GM18867 (cell line): Measurements from ENCODE around the gene EPS8.

ENCODE experiments used
- ATAC-seq: cut with Tn5 transposase; IDR thresholded peaks from one replicate; pipeline ENCODE4 v1.9.1; 2021; ENCODE audit warnings: mild to moderate bottlenecking, moderate library complexity; ENCODE audit not compliant: unreplicated experiment

Gene EPS8

GRCh38 chr12:15608406-15608805, 180.8 kb downstream of the EPS8 start:
- no peak for ATAC-seq

GRCh38 chr12:15605881-15606590, 183.2 kb downstream of the EPS8 start:
- no peak for ATAC-seq

- no peak for ATAC-seq
Observed at GRCh38 chr12:15603474-15604085, 185.6 kb downstream of the EPS8 start.

GRCh38 chr12:15602051-15602672, 187.0 kb downstream of the EPS8 start:
- ATAC-seq, result no peak

GRCh38 chr12:15601210-15601800, 187.9 kb downstream of the EPS8 start:
- no peak for ATAC-seq

- no peak for ATAC-seq
Observed at GRCh38 chr12:15600223-15600935, 188.8 kb downstream of the EPS8 start.

GRCh38 chr12:15599266-15600037, 189.7 kb downstream of the EPS8 start:
- no peak for ATAC-seq

GRCh38 chr12:15597125-15597830, 191.9 kb downstream of the EPS8 start:
- no peak for ATAC-seq

GRCh38 chr12:15596174-15596573, 193.0 kb downstream of the EPS8 start:
- ATAC-seq, result no peak

- no peak for ATAC-seq
Observed at GRCh38 chr12:15592934-15593333, 196.3 kb downstream of the EPS8 start.

- no peak for ATAC-seq
Observed at GRCh38 chr12:15591811-15592210, 197.4 kb downstream of the EPS8 start.

GRCh38 chr12:15590180-15590826, 198.9 kb downstream of the EPS8 start:
- ATAC-seq, result peak; percentile 96

GRCh38 chr12:15589328-15590032, 199.7 kb downstream of the EPS8 start:
- no peak for ATAC-seq

GRCh38 chr12:15584366-15585041, 204.7 kb downstream of the EPS8 start:
- ATAC-seq, result peak; percentile 71

GRCh38 chr12:15583804-15584203, 205.4 kb downstream of the EPS8 start:
- peak; percentile 34 for ATAC-seq

- no peak for ATAC-seq
Observed at GRCh38 chr12:15581006-15581405, 208.2 kb downstream of the EPS8 start.

- no peak for ATAC-seq
Observed at GRCh38 chr12:15580431-15580830, 208.8 kb downstream of the EPS8 start.
